Neural cell (in vitro differentiated cells): ENCODE data around the gene GFM1.

Source experiments
- CTCF ChIP-seq: fragments of 450-650 bp; IDR thresholded peaks from 2 replicates; pipeline ENCODE4 v1.5.1; 2014; ENCODE audit warnings: antibody characterized with exemption, mild to moderate bottlenecking, moderate library complexity; ENCODE audit not compliant: poor library complexity, severe bottlenecking
- EP300 ChIP-seq: fragments of 450-650 bp; conservative IDR thresholded peaks from 2 replicates; pipeline ENCODE4 v1.6.1; 2014; ENCODE audit warnings: antibody characterized with exemption, mild to moderate bottlenecking, moderate library complexity; ENCODE audit not compliant: poor library complexity, severe bottlenecking
- EZH2 ChIP-seq: fragments of 200-600, 300-800 bp; shearing (Covaris generic), sonication (generic); IDR thresholded peaks from 2 replicates; pipeline ENCODE4 v1.6.1; 2014; ENCODE audit warnings: antibody characterized with exemption, low read length, borderline replicate concordance, mild to moderate bottlenecking; ENCODE audit not compliant: insufficient read depth, poor library complexity, severe bottlenecking
- POLR2AphosphoS5 ChIP-seq: IDR thresholded peaks from 2 replicates; pipeline ENCODE4 v1.6.1; 2012
- TAF1 ChIP-seq: IDR thresholded peaks from 2 replicates; pipeline ENCODE4 v1.6.1; 2012; ENCODE audit warnings: low read depth
- TF ChIP-seq, protein P1 (sequence below): IDR thresholded peaks from 2 replicates; pipeline ENCODE4 v1.6.1; 2012; ENCODE audit warnings: borderline replicate concordance

- TF ChIP-seq CTCF (no peak), POLR2AphosphoS5 (no peak), TAF1 (no peak), EP300 (no peak), EZH2 (no peak)
- TF ChIP-seq, protein P1, sequence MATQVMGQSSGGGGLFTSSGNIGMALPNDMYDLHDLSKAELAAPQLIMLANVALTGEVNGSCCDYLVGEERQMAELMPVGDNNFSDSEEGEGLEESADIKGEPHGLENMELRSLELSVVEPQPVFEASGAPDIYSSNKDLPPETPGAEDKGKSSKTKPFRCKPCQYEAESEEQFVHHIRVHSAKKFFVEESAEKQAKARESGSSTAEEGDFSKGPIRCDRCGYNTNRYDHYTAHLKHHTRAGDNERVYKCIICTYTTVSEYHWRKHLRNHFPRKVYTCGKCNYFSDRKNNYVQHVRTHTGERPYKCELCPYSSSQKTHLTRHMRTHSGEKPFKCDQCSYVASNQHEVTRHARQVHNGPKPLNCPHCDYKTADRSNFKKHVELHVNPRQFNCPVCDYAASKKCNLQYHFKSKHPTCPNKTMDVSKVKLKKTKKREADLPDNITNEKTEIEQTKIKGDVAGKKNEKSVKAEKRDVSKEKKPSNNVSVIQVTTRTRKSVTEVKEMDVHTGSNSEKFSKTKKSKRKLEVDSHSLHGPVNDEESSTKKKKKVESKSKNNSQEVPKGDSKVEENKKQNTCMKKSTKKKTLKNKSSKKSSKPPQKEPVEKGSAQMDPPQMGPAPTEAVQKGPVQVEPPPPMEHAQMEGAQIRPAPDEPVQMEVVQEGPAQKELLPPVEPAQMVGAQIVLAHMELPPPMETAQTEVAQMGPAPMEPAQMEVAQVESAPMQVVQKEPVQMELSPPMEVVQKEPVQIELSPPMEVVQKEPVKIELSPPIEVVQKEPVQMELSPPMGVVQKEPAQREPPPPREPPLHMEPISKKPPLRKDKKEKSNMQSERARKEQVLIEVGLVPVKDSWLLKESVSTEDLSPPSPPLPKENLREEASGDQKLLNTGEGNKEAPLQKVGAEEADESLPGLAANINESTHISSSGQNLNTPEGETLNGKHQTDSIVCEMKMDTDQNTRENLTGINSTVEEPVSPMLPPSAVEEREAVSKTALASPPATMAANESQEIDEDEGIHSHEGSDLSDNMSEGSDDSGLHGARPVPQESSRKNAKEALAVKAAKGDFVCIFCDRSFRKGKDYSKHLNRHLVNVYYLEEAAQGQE: no peak
These were observed 18.4 kb upstream of the GFM1 start for GRCh38 chr3:158625881-158626280.
